Measurements from ENCODE around the gene CADPS. TPM values are rescaled to one million over a fixed set of nuclear protein-coding genes. Genes with fewer than 3 reads are reported as not detected.

Gene CADPS
- total and polyA plus RNA-seq, 9 of the 15 experiments (the other 6 are each of a cell fraction or from before 2014, with no cell fraction given): not detected

DNA sequence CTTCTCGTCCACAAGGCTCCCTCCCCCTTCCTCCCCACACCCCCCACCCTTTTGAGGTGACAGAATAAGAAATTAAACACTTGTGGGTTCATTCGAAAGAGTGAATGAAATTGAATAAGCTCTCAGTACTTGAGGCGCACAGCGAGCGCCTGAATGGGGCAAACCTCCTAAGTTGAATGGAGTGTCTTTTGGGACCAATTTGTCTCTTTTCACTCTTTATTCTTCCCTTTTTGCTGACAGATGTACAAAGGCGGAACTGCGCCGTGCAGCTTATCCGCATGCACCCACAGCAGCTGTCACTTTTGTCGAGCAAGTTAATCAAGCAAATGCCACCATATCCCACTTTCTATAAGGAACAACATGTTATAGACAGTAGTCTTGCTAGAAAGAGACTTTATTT is 454.0 kb downstream of the CADPS start (continued):
- TF ChIP-seq, protein P1, sequence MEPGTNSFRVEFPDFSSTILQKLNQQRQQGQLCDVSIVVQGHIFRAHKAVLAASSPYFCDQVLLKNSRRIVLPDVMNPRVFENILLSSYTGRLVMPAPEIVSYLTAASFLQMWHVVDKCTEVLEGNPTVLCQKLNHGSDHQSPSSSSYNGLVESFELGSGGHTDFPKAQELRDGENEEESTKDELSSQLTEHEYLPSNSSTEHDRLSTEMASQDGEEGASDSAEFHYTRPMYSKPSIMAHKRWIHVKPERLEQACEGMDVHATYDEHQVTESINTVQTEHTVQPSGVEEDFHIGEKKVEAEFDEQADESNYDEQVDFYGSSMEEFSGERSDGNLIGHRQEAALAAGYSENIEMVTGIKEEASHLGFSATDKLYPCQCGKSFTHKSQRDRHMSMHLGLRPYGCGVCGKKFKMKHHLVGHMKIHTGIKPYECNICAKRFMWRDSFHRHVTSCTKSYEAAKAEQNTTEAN (CRISPR knock-in tag; IDR thresholded peaks at IDR 0.05): no peak
- TF ChIP-seq RBBP5 (IDR thresholded peaks at IDR 0.05; ENCODE audit: borderline replicate concordance, insufficient read depth, low read length, poor library complexity, severe bottlenecking): no peak
- TF ChIP-seq CBX8 (IDR thresholded peaks at IDR 0.05; ENCODE audit: borderline replicate concordance, extremely low read depth, low read depth, low read length, poor library complexity, severe bottlenecking): no peak
- TF ChIP-seq NFIC (IDR thresholded peaks at IDR 0.05): no peak

DNA sequence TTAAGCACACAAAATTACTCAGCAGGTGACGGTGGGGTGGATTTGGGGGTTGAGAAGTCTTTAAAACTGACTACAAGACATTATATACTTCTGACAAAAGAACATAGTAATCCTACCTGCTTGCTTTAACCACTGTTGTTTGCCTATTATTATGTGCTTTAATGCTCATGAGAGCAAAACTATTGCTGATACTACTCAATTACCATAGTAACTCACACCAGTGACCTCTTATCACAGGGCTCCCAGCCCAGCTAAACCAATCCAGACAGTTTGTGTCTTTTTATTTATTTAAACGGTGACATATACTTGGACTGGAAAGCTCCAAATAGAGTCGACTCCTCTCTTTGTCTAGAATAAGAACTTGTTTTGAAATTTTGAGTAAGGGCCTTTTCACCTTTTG is 459.1 kb downstream of the CADPS start:
- H3K27me3 ChIP-seq (ENCODE audit: control insufficient read depth in 2 of 2, insufficient read depth in 2 of 2, low read length in 2 of 2): no peaks in the 10 kb centered on the region; a peak in 1 of 5 replicates
- no peak overlapping the region for H3K4me2 ChIP-seq (ENCODE audit: insufficient read depth, low read length)
- no peaks in the 10 kb centered on the region for H3K79me2 ChIP-seq (ENCODE audit: control insufficient read depth, insufficient read depth, low read length)
- FAIRE-seq: no peak
- H3K36me3 ChIP-seq (ENCODE audit: control insufficient read depth, insufficient read depth, low read length): no peaks in the 10 kb centered on the region
- in situ Hi-C loops (cut with MboI) (no loop called here), intact Hi-C loops (cut with micrococcal nuclease) (no loop called here)
- CTCF ChIA-PET (ENCODE audit: low intra/inter-chr PET ratio): no interaction called here
- H3K9ac ChIP-seq (ENCODE audit: insufficient read depth in 1 of 2, low read depth in 2 of 2, low read length in 2 of 2): no peak overlapping the region
- no peak overlapping the region for H3K27ac ChIP-seq (ENCODE audit: extremely low read depth, low read depth, low read length)
- H3K9me1 ChIP-seq (ENCODE audit: control insufficient read depth, insufficient read depth, low read length): no peaks in the 10 kb centered on the region
- no TSS peak for BruUV-seq (replicated peaks)
- TF ChIP-seq EWSR1 (IDR thresholded peaks at IDR 0.05; ENCODE audit: borderline replicate concordance, low read depth, partially characterized antibody): no peak
- TF ChIP-seq NFXL1 (CRISPR knock-in tag; IDR thresholded peaks at IDR 0.05): no peak
- no peak for TF ChIP-seq GATAD2A (IDR thresholded peaks at IDR 0.05)
- TF ChIP-seq SOX6 (IDR thresholded peaks at IDR 0.05): no peak
- H3K4me1 ChIP-seq (replicated peaks in 1 of 2; ENCODE audit: control insufficient read depth in 2 of 2, insufficient read depth in 2 of 2, low read length in 2 of 2): no peaks in the 10 kb centered on the region
- no peak overlapping the region for H3K4me3 ChIP-seq
- H3K9me3 ChIP-seq (replicated peaks; ENCODE audit: control insufficient read depth, insufficient read depth, low read depth, low read length): no peaks in the 10 kb centered on the region
- no peak for ATAC-seq
- no peak for DNase-seq (ENCODE audit: extremely low read depth in 1 of 4, low spot score in 3 of 4)
- no peak overlapping the region for H2AFZ ChIP-seq (ENCODE audit: low read depth, low read length)
- POLR2A ChIA-PET: interaction anchor here (1.1 kb wide), 1 partner anchor 10 kb away, joined by 4 read pairs; no protein-coding TSS in a partner anchor
- H4K20me1 ChIP-seq (replicated peaks; ENCODE audit: control insufficient read depth, insufficient read depth, low read length): no peaks in the 10 kb centered on the region
- 0% methylated on average over 3 of the region's 3 CpGs for whole genome bisulfite sequencing (ENCODE audit: insufficient coverage, low coverage, missing lambda C conversion rate)

Data from K562 (cell line).